GM12874 (cell line): Measurements from ENCODE around the gene CCDC7.

Source experiments
- TF ChIP-seq, protein P1 (sequence below): IDR thresholded peaks from 2 replicates; pipeline ENCODE4 v1.5.1; 2011; ENCODE audit warnings: low read depth, mild to moderate bottlenecking, control low read depth, low read length, moderate library complexity; ENCODE audit not compliant: insufficient read depth

CCDC7 gene

DNA sequence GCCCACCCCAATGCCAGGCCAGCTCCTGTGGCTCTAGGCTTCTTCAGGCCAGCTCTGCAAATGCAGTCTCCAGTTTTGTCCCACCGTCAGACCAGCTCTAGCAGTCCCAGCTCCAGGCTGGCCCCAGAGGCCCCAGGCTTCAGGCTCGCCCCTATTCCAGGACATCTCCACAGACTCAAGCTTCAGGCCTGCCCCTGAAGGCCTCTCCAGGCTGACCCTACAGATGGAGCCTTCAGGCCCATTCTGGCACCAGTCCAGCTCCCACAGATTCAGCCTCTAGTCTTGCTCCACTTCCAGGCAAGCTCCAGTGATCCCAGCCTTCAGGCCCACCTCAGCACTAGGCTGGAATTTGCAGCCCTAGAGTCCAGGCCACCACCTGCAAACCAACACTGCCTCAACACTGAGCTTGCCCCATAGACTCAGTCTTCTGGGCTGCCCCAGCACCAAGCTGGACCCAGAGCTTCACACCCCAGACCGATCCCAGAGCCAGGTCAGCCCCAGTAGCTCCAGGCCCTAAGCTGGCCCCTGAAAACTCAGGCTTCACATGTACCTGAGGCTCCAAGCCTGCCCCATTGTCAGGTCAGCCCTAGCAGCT, 341.8 kb downstream of the CCDC7 start:
- TF ChIP-seq, protein P1, sequence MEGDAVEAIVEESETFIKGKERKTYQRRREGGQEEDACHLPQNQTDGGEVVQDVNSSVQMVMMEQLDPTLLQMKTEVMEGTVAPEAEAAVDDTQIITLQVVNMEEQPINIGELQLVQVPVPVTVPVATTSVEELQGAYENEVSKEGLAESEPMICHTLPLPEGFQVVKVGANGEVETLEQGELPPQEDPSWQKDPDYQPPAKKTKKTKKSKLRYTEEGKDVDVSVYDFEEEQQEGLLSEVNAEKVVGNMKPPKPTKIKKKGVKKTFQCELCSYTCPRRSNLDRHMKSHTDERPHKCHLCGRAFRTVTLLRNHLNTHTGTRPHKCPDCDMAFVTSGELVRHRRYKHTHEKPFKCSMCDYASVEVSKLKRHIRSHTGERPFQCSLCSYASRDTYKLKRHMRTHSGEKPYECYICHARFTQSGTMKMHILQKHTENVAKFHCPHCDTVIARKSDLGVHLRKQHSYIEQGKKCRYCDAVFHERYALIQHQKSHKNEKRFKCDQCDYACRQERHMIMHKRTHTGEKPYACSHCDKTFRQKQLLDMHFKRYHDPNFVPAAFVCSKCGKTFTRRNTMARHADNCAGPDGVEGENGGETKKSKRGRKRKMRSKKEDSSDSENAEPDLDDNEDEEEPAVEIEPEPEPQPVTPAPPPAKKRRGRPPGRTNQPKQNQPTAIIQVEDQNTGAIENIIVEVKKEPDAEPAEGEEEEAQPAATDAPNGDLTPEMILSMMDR = no peak

DNA sequence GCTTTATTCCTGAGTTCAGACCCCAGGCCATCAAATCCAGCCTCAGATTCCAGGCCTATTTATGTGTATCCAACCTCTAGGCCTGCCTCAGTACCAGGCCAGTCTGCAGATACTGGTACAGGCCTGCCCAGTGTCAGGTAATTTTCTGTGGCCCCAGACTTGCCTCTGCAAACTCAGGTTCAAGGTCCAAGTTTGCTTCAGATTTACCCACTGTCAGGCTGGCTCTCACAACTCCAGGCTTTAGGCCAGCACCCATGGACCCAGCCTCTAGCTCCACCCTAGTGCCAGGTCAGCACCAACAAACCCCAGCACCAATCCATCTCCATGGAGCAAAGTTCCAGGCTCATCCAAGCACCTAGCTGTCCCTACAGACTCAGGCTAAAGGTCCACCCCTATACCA, 342.4 kb downstream of the CCDC7 start:
- TF ChIP-seq, protein P1 = no peak

DNA sequence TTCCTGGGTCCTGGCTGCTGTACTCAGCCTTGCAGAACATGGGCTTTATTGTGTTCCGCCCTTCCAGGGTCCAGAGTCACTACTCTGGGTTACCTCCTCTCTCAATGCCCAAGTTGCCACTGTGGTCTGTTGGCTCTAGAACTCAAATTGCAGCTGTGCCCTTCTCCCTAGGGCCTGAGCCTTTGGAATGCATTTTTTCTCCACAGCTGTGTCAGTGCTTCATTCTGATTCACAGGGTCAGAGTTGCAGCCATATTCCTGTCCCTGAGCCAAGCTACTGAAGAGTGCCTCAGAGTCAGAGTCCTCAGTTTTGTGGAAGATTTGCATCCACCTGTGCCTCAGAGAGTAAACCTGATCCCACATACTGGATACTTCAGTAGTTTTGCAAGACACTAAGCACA, 344.5 kb downstream of the CCDC7 start:
- TF ChIP-seq, protein P1 = no peak

DNA sequence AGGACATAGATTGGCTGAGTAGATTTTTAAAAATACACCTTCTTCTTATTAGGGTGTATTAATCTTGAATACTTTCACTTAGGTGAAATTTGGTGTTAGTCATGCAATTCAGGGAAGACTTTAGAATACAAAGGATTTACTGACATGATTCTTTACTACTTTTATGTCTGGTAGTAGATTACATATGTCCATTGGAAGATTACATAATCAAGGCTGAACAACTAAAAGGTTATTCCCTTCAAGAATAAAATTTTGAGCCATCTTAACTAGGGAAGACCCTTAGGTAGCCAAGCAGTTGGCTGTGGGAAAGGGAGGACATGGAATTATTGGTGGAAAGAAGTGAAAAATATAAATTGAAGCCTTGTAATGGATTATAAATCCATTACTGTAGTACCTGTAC, 347.1 kb downstream of the CCDC7 start:
- TF ChIP-seq, protein P1 = no peak

DNA sequence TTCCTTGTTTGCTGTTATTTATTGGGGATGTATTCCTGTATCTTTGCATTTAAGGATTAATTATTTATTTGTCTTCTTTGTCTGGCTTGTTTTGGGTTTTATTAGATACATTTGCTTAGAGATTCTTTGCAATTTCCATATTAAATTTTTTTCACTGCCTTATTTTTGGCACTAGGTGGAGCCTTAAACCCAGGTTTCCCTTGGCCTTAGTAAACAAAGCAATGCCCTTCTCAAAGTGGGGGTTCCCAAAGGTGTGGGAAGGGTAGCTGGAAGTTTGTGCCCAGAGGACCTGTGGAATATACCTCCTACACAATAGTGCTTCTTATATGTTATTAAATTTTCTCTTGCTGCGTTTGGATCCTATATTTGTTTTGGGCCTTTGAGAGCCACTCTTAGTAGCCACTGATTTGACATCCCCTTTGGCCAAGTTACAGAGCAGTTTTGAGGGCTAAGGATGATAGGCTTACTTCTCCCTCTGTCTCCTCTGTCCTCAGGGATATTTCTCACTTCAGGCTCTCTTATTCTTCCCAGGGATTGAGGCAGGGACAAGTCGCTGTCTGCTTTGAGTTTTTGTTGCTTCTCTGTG, 349.8 kb downstream of the CCDC7 start:
- TF ChIP-seq, protein P1 = no peak; the same call in 1 of the 2 replicates

DNA sequence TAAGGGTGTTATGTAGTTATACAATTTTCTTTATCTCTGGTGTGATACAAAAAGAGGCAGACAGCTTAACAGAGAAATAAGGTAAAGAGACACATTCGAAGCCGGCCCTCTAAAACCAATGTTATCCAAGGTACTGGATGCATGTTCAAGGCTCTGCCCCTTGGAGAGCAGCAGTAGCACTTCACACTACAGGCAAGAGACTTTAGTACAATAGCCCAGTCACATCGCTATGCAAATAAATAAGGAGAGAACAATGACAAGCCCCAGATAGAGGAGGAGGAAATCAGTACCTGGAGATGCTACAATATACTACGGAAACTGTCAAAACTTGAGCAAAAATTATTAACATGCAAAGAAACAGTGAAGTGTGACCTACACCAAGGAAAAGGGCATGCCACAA, 401.0 kb downstream of the CCDC7 start:
- TF ChIP-seq, protein P1 = no peak

DNA sequence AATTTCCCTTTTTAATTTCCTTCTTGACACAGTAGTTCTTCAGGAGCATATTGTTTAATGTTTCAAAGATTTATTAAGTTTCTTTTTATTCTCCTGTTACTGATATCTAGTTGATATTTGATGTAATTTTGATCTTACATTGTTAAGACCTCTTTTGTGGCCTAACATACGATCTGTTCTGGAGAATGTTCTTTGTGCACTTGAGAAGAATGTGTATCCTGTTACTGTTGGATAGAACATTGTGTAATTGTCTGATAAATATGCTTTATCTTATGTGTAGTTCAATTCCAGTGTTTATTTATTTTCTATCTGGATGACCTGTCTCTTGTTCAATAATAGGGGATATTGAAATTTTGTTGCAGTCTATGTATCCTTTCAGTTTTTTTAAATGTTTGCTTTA, 405.4 kb downstream of the CCDC7 start:
- TF ChIP-seq, protein P1 = no peak
